ENCODE data around the gene NUMB.

GRCh38 chr14:73333031-73333430 is 125.3 kb downstream of the NUMB start:
- TF ChIP-seq CTCF (IDR thresholded peaks at IDR 0.05) (no peak), POLR2A (IDR thresholded peaks at IDR 0.05) (no peak)
